Bronchial epithelial cell (primary cell): Measurements from ENCODE around the gene RABL3. TPM values are rescaled to one million over a fixed set of nuclear protein-coding genes. Genes with fewer than 3 reads are reported as not detected.

Experiments used
- DNase-seq: peaks from one replicate; pipeline ENCODE4 v3.0.0-alpha.2; 2010; ENCODE audit warnings: low read depth
- FAIRE-seq: peaks from 2 replicates; lab custom pipeline; 2011; peaks lifted over from hg19 to GRCh38; lab: Jason Lieb, UNC
- H3K27me3 ChIP-seq: 2 replicates; pipeline ENCODE4 v1.5.1; 2011; ENCODE audit warnings: low read length; ENCODE audit not compliant: control insufficient read depth, insufficient read depth
- H3K36me3 ChIP-seq: 2 replicates; pipeline ENCODE4 v1.5.1; 2011; ENCODE audit warnings: low read length; ENCODE audit not compliant: control insufficient read depth, insufficient read depth
- H3K4me3 ChIP-seq: 2 replicates; pipeline ENCODE4 v1.5.1; 2011; ENCODE audit warnings: mild to moderate bottlenecking, low read depth, low read length, control low read depth
- total RNA-seq: library from RNA; depleted of rRNA; stranded (reverse); fragments of >200 nt; gene quantifications from 2 replicates; pipeline ENCODE4 v1.2.1, GENCODE V29; 2014
- TF ChIP-seq, protein P1 (sequence below): IDR thresholded peaks from 2 replicates; pipeline ENCODE4 v1.5.1; 2011; ENCODE audit warnings: mild to moderate bottlenecking, moderate library complexity, low read length, control low read depth, inconsistent platforms; ENCODE audit not compliant: insufficient read depth, severe bottlenecking

RABL3 gene
- total RNA-seq, 1 donor from 2014 or later, result 31.1 TPM

DNA sequence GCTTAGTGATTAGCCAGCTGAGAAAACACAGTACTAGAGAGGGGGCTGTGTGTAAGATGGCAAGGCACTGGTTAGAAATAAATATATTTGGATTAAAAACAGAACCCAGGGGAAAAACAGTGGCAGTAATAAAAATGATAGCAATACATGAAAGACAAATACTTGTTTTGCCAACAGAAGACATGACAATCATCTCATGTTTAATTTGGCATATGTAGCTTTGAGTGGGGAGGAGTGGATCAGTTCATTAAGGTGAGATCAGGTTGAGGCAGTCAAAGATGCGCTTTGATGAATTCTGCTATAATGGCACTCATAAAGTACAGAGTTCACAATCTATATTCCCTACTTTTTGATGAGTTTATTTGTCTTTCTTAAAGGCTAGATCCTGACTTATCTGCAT lies 56.9 kb downstream of the RABL3 start:
- FAIRE-seq (no peak), DNase-seq (no peak)
- TF ChIP-seq, protein P1, sequence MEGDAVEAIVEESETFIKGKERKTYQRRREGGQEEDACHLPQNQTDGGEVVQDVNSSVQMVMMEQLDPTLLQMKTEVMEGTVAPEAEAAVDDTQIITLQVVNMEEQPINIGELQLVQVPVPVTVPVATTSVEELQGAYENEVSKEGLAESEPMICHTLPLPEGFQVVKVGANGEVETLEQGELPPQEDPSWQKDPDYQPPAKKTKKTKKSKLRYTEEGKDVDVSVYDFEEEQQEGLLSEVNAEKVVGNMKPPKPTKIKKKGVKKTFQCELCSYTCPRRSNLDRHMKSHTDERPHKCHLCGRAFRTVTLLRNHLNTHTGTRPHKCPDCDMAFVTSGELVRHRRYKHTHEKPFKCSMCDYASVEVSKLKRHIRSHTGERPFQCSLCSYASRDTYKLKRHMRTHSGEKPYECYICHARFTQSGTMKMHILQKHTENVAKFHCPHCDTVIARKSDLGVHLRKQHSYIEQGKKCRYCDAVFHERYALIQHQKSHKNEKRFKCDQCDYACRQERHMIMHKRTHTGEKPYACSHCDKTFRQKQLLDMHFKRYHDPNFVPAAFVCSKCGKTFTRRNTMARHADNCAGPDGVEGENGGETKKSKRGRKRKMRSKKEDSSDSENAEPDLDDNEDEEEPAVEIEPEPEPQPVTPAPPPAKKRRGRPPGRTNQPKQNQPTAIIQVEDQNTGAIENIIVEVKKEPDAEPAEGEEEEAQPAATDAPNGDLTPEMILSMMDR, result no peak
- Histone ChIP-seq H3K4me3 (no peak overlapping the region), H3K36me3 (no peaks in the 10 kb centered on the region), H3K27me3 (no peaks in the 10 kb centered on the region)

- TF ChIP-seq, protein P1, result no peak
- no peaks in the 10 kb centered on the region for H3K27me3 ChIP-seq
- no peak overlapping the region for H3K4me3 ChIP-seq
- DNase-seq (no peak), FAIRE-seq (no peak)
- no peaks in the 10 kb centered on the region for H3K36me3 ChIP-seq
These were observed 57.4 kb downstream of the RABL3 start for GRCh38 chr3:120684896-120685295.

- Histone ChIP-seq H3K4me3 (no peak overlapping the region), H3K27me3 (no peaks in the 10 kb centered on the region), H3K36me3 (no peaks in the 10 kb centered on the region)
- TF ChIP-seq, protein P1, result no peak
- DNase-seq, result no peak
- no peak for FAIRE-seq
These were observed 58.5 kb downstream of the RABL3 start for GRCh38 chr3:120683671-120684301.

- Histone ChIP-seq H3K4me3 (no peak overlapping the region), H3K36me3 (no peaks in the 10 kb centered on the region), H3K27me3 (no peaks in the 10 kb centered on the region)
- TF ChIP-seq, protein P1, result no peak
- DNase-seq, result no peak
- no peak for FAIRE-seq
These were observed 59.1 kb downstream of the RABL3 start for GRCh38 chr3:120683213-120683612.

DNA sequence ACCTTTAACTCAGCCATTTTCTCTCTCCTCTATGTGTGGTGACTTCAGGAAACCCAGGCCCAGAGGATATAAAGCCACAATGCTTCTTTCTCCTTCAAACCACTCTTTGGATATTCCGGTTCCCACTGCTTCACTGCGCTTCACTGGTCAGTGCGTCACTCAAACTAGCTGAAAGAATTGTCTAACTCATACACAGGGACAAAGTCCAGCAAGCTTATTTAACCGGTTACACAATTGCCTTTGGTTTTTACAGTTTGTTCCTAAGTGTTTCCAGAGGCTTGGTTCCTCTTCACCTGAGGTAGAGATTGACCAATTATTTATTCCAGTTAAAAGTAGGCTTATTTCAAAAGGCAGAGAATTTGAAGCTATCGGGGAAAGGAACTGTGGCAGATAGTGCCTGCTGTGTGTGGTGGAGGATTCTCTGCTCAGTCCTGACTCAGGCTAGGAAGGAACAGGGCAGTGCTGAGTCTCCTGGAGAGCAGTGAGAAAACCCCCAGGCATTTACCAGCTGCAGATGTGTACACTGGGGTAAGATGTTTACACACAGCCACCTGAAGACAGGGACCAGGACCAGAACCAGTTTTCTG lies 60.1 kb downstream of the RABL3 start, which contains the start of gene HGD:
Gene HGD, minus strand, starts transcription at position 145 of the 587 bp plus-strand sequence. Its CDS starts 128 bp downstream, at position 17.
- DNase-seq (peak; percentile 23), FAIRE-seq (no peak)
- TF ChIP-seq, protein P1, result no peak
- H3K36me3 ChIP-seq, result no peaks in the 10 kb centered on the region
- no peak within 1 kb of the TSS for H3K4me3 ChIP-seq
- no peaks in the 10 kb centered on the region for H3K27me3 ChIP-seq
